ENCODE data around the gene MAPK1.

The MAPK1 gene

GRCh38 chr22:21710156-21710555 is 157.3 kb downstream of the MAPK1 start:
- Mint-ChIP-seq H3K4me1 (peaks cover 9% of the 10 kb centered on the region), H3K27me3 (no peaks in the 10 kb centered on the region), H3K27ac (no peak overlapping the region)

GRCh38 chr22:21709688-21710087 is 157.8 kb downstream of the MAPK1 start:
- no peaks in the 10 kb centered on the region for H3K9me3 Mint-ChIP-seq
- DNase-seq = no peak
- H3K4me3 Mint-ChIP-seq = no peak overlapping the region
- no peak for ATAC-seq
- no peaks in the 10 kb centered on the region for H3K27me3 Mint-ChIP-seq
- peaks cover 9% of the 10 kb centered on the region for H3K4me1 Mint-ChIP-seq
- no peak overlapping the region for H3K27ac Mint-ChIP-seq

More at GRCh38 chr22:21710156-21710555, 157.3 kb downstream of the MAPK1 start:
- Mint-ChIP-seq H3K4me3 (no peak overlapping the region), H3K9me3 (no peaks in the 10 kb centered on the region)
- no peak for DNase-seq
- ATAC-seq = no peak

DNA sequence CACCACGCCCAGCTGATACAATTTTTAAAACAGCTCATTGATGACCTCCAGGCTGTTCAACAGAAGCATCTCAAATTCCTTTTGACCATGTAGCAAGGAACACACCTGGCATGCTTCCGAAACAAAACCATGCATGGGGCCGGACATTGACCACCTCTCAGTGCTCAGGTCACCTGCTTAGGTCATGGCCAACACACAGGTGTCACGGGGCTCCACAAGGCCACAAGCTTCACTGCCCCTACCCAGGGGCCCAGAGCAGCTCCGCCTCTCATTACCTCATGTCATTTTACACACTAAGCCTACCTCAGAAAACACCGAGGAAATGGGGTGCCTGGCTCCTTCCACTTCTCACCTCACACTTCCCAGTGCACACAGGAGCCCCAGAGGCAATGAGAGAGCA is 158.5 kb downstream of the MAPK1 start:
- Mint-ChIP-seq H3K4me1 (peaks cover 9% of the 10 kb centered on the region), H3K27me3 (no peaks in the 10 kb centered on the region), H3K9me3 (no peaks in the 10 kb centered on the region), H3K27ac (peak overlapping the region in 1 of 2 donors; percentile 83), H3K4me3 (no peak overlapping the region)
- DNase-seq (no peak), ATAC-seq (no peak)

DNA sequence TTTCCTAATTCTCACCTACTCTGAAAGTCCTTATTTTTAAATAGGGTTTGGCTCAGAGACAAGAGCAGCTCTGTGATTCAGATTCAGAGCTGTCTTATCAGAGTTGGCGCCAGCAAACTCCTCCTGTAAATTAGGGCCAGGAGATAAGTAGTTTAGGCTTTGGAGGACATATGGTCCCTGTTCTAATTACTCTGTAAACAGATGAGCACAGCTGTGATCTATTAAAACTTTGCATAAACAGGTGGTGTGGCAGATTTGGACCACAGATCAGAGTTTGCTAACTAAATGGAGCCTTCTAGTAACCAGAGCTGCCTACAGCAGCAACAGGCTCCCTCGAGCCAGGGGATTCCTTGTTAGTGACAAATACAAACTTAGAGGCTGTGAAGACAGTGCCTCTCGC is 159.8 kb downstream of the MAPK1 start:
- no peak for DNase-seq
- Mint-ChIP-seq H3K4me3 (no peak overlapping the region), H3K9me3 (no peaks in the 10 kb centered on the region), H3K27me3 (no peaks in the 10 kb centered on the region), H3K4me1 (no peaks in the 10 kb centered on the region), H3K27ac (no peak overlapping the region)
- no peak for ATAC-seq
